HFFc6 (cell line): ENCODE results near the gene SLC6A20. TPM values are rescaled to one million over a fixed set of nuclear protein-coding genes. Genes with fewer than 3 reads are reported as not detected.

Experiments
- DNase-seq: peaks from one replicate; pipeline ENCODE4 v3.0.0-alpha.2; 2018
- H3K27ac Mint-ChIP-seq: 2 replicates; pipeline ENCODE4 v1.8.0; 2020; ENCODE audit warnings: mild to moderate bottlenecking, mixed read lengths
- H3K27me3 Mint-ChIP-seq: 2 replicates; pipeline ENCODE4 v1.8.0; 2021; ENCODE audit warnings: mild to moderate bottlenecking, moderate library complexity, mixed read lengths; ENCODE audit not compliant: insufficient read depth
- H3K36me3 Mint-ChIP-seq: 2 replicates; pipeline ENCODE4 v1.8.0; 2021; ENCODE audit warnings: low read depth, mixed read lengths
- H3K4me1 Mint-ChIP-seq: 2 replicates; pipeline ENCODE4 v1.8.0; 2020; ENCODE audit warnings: low read depth, mixed read lengths
- H3K4me3 Mint-ChIP-seq: 2 replicates; pipeline ENCODE4 v1.8.0; 2020; ENCODE audit warnings: mild to moderate bottlenecking, moderate library complexity, mixed read lengths
- H3K9me3 Mint-ChIP-seq: 2 replicates; pipeline ENCODE4 v1.8.0; 2020; ENCODE audit warnings: mild to moderate bottlenecking, mixed read lengths
- total RNA-seq, 6 experiments: library from RNA; stranded (reverse); fragmentation: NEBNext Ultra II Directional; extraction: Animal tissue kit (Norgen Biotek cat#: 25700); gene quantifications; 2 replicates in 1 of 6; 3 replicates in 5 of 6; pipeline ENCODE4 v1.2.3, GENCODE V29; 2021
- TF ChIP-seq, protein P1 (sequence below): fragments of 200-600 bp; sonication (generic); IDR thresholded peaks from 2 replicates; pipeline ENCODE4 v1.5.0; 2021; ENCODE audit warnings: antibody characterized with exemption, mild to moderate bottlenecking

The SLC6A20 gene
- total RNA-seq, 6 experiments from 2014 or later = not detected

- Mint-ChIP-seq H3K36me3 (peaks cover 11% of the 10 kb centered on the region), H3K4me3 (no peak overlapping the region), H3K9me3 (peaks cover 13% of the 10 kb centered on the region), H3K27me3 (peaks cover 71% of the 10 kb centered on the region), H3K27ac (no peak overlapping the region), H3K4me1 (no peaks in the 10 kb centered on the region)
- TF ChIP-seq, protein P1, sequence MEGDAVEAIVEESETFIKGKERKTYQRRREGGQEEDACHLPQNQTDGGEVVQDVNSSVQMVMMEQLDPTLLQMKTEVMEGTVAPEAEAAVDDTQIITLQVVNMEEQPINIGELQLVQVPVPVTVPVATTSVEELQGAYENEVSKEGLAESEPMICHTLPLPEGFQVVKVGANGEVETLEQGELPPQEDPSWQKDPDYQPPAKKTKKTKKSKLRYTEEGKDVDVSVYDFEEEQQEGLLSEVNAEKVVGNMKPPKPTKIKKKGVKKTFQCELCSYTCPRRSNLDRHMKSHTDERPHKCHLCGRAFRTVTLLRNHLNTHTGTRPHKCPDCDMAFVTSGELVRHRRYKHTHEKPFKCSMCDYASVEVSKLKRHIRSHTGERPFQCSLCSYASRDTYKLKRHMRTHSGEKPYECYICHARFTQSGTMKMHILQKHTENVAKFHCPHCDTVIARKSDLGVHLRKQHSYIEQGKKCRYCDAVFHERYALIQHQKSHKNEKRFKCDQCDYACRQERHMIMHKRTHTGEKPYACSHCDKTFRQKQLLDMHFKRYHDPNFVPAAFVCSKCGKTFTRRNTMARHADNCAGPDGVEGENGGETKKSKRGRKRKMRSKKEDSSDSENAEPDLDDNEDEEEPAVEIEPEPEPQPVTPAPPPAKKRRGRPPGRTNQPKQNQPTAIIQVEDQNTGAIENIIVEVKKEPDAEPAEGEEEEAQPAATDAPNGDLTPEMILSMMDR = no peak
- no peak for DNase-seq
Observed at GRCh38 chr3:45794177-45794560, 2.2 kb downstream of the SLC6A20 start.

DNA sequence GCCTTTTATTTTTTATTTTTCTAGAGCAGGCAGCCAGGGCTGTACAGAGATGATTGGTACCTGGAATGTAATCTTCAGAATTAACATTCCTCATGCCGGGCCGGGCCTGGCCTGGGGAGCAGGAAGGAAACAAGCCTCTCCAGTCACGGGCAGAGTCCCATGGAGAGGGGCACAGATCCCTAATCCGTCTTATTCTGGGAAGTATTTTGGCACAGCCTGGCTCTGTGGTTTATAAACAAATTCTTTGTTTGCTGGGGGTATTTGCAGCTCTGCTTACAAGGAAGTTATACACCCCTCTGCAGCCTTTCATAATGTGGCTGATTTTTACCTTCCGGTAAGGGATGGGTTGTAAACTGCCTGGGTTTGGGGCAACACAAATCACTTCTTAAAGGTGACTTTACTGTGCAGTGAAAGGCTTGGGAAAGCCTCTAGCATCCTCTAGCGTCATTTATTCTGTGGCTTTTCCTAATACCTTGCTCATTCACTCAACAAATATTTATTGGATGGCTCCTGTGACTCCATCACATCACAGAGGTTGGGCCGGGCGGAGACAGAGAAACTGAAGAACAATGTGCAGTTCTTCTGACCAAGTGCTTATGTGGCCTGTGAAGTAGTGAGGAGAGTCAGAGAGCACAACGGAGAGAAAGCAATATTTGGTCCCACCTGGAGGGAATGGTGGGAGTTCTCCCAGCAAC, 2.7 kb downstream of the SLC6A20 start:
- DNase-seq = no peak
- Mint-ChIP-seq H3K4me1 (no peaks in the 10 kb centered on the region), H3K27ac (no peak overlapping the region), H3K27me3 (peaks cover 68% of the 10 kb centered on the region), H3K36me3 (peaks cover 11% of the 10 kb centered on the region), H3K9me3 (peaks cover 18% of the 10 kb centered on the region), H3K4me3 (no peak overlapping the region)
- TF ChIP-seq, protein P1 = no peak

- peaks cover 11% of the 10 kb centered on the region for H3K36me3 Mint-ChIP-seq
- peaks cover 61% of the 10 kb centered on the region for H3K27me3 Mint-ChIP-seq
Observed at GRCh38 chr3:45792516-45793172, 3.7 kb downstream of the SLC6A20 start.

GRCh38 chr3:45792036-45792435, 4.3 kb downstream of the SLC6A20 start:
- DNase-seq = no peak
- Mint-ChIP-seq H3K4me1 (no peaks in the 10 kb centered on the region), H3K36me3 (peaks cover 11% of the 10 kb centered on the region), H3K4me3 (no peak overlapping the region), H3K27me3 (peaks cover 65% of the 10 kb centered on the region), H3K27ac (no peak overlapping the region), H3K9me3 (peaks cover 18% of the 10 kb centered on the region)
- TF ChIP-seq, protein P1 = no peak

More at GRCh38 chr3:45792516-45793172, 3.7 kb downstream of the SLC6A20 start:
- TF ChIP-seq, protein P1 = no peak
- DNase-seq = no peak
- no peak overlapping the region for H3K27ac Mint-ChIP-seq
- H3K9me3 Mint-ChIP-seq = peaks cover 18% of the 10 kb centered on the region
- H3K4me1 Mint-ChIP-seq = no peaks in the 10 kb centered on the region
- no peak overlapping the region for H3K4me3 Mint-ChIP-seq

- no peaks in the 10 kb centered on the region for H3K4me1 Mint-ChIP-seq
- H3K36me3 Mint-ChIP-seq = peaks cover 11% of the 10 kb centered on the region
- TF ChIP-seq, protein P1 = no peak
- no peak overlapping the region for H3K4me3 Mint-ChIP-seq
- peaks cover 18% of the 10 kb centered on the region for H3K9me3 Mint-ChIP-seq
- H3K27me3 Mint-ChIP-seq = peaks cover 68% of the 10 kb centered on the region
- no peak overlapping the region for H3K27ac Mint-ChIP-seq
- DNase-seq = no peak
Observed at GRCh38 chr3:45790596-45790995, 5.7 kb downstream of the SLC6A20 start.
